ENCODE measurements around the gene BMX. TPM values are rescaled to one million over a fixed set of nuclear protein-coding genes. Genes with fewer than 3 reads are reported as not detected.

The BMX gene
- total RNA-seq, 4 donors from 2014 or later: 1.3 to 8.0 (median 3.4) TPM

GRCh38 chrX:15598026-15598425, 97.4 kb downstream of the BMX start:
- Histone ChIP-seq H3K27me3 (no peaks in the 10 kb centered on the region), H3K27ac (no peak overlapping the region), H3K36me3 (no peaks in the 10 kb centered on the region), H3K4me1 (no peaks in the 10 kb centered on the region), H3K9me3 (no peaks in the 10 kb centered on the region), H3K4me3 (replicated peaks in 1 of 3) (no peak overlapping the region)
- WGBS, 2 donors: 87 to 92% methylated on average over 3 of the region's 3 CpGs
- TF ChIP-seq CTCF (IDR thresholded peaks at IDR 0.05) (no peak), POLR2A (IDR thresholded peaks at IDR 0.05) (no peak)
- no peak for DNase-seq
- intact Hi-C loops (cut with DNase I): no loop called here

- 79% methylated on average over 4 of the region's 4 CpGs for WGBS, 2 donors
- intact Hi-C loops (cut with DNase I): no loop called here
- H3K4me3 ChIP-seq (replicated peaks in 1 of 3): no peak overlapping the region
- H3K36me3 ChIP-seq: no peaks in the 10 kb centered on the region
- TF ChIP-seq POLR2A (IDR thresholded peaks at IDR 0.05) (no peak), CTCF (IDR thresholded peaks at IDR 0.05) (no peak)
- no peaks in the 10 kb centered on the region for H3K9me3 ChIP-seq
- no peak overlapping the region for H3K27ac ChIP-seq
- DNase-seq: no peak
- no peaks in the 10 kb centered on the region for H3K4me1 ChIP-seq
- no peaks in the 10 kb centered on the region for H3K27me3 ChIP-seq
Observed at GRCh38 chrX:15599461-15599860, 98.9 kb downstream of the BMX start.

- intact Hi-C loops (cut with DNase I): no loop called here
- no peak for DNase-seq
- no peaks in the 10 kb centered on the region for H3K9me3 ChIP-seq
Observed at GRCh38 chrX:15600049-15600448, 99.4 kb downstream of the BMX start.

GRCh38 chrX:15600745-15601144, 100.1 kb downstream of the BMX start, which contains the start of gene ACE2:
Gene ACE2 (minus strand): TSS chrX:15600960. CDS start chrX:15600911, 49 bp downstream.
- H3K27me3 ChIP-seq: no peaks in the 10 kb centered on the region
- H3K4me1 ChIP-seq: no peaks in the 10 kb centered on the region
- no peak within 1 kb of the TSS for H3K4me3 ChIP-seq (replicated peaks in 1 of 3)
- WGBS, 2 donors: 67 to 79% methylated on average over 4 of the region's 4 CpGs
- TF ChIP-seq CTCF (IDR thresholded peaks at IDR 0.05): no peak
- TF ChIP-seq POLR2A (IDR thresholded peaks at IDR 0.05): no peak
- H3K27ac ChIP-seq: peak within 1 kb of the TSS in 1 of 3 donors; percentile 41
- no peak for DNase-seq
- no peaks in the 10 kb centered on the region for H3K9me3 ChIP-seq
- intact Hi-C loops (cut with DNase I): no loop called here
- H3K36me3 ChIP-seq: no peaks in the 10 kb centered on the region

More at GRCh38 chrX:15600049-15600448, 99.4 kb downstream of the BMX start:
- TF ChIP-seq POLR2A (IDR thresholded peaks at IDR 0.05) (no peak), CTCF (IDR thresholded peaks at IDR 0.05) (no peak)
- no peak overlapping the region for H3K27ac ChIP-seq
- no peaks in the 10 kb centered on the region for H3K36me3 ChIP-seq
- H3K4me1 ChIP-seq: no peaks in the 10 kb centered on the region
- H3K4me3 ChIP-seq (replicated peaks in 1 of 3): no peak overlapping the region
- H3K27me3 ChIP-seq: no peaks in the 10 kb centered on the region

- Histone ChIP-seq H3K4me1 (no peaks in the 10 kb centered on the region), H3K9me3 (no peaks in the 10 kb centered on the region), H3K36me3 (no peaks in the 10 kb centered on the region), H3K27ac (peak overlapping the region in 1 of 3 donors; percentile 41), H3K4me3 (replicated peaks in 1 of 3) (no peak overlapping the region), H3K27me3 (no peaks in the 10 kb centered on the region)
- 23 to 35% methylated on average over 3 of the region's 3 CpGs for WGBS, 2 donors
- intact Hi-C loops (cut with DNase I): no loop called here
- no peak for TF ChIP-seq POLR2A (IDR thresholded peaks at IDR 0.05)
- no peak for TF ChIP-seq CTCF (IDR thresholded peaks at IDR 0.05)
- peak in 1 of 2 donors; percentile 6 for DNase-seq
Observed at GRCh38 chrX:15601932-15602331, 101.3 kb downstream of the BMX start.

Data from thyroid gland (tissue), 4 donors.